ENCODE results near the gene PBX1.

The PBX1 gene

DNA sequence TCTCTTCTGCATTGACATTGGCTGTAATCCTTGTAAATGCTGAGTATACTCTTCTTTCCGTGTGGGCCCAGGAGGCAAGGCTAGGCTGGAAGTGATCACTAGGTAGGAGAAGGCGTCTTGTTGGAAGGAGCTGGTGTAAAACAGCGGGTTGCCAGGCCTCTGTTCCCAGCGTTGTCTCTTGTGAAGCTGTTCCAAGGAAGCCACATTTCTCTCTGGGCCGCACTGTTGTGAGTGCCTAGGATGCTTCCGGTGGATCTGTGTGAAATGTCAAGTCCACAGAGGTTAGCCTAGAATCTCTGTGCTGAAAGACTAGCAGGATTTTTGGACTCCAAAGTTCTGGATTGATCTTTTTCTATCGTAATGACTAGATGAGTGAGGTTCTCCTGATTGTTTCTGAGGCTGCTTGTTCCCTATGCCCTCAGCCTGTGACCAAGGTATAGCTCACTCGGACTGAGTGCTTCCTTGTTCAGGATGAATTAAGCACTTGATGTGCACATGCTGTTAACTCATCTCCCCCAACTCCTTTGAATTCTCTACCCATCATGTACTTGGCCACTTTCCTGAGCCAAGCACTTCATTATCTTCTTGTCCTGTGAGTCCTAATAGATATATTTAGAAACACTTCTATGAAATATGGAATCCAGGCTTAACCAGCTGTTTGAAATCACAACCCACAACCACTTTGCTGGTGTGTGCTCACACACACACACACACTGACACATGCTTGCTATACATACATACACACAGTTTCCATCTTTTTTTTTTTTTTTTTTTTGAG, 63.3 kb downstream of the PBX1 start:
- no peak for DNase-seq

DNA sequence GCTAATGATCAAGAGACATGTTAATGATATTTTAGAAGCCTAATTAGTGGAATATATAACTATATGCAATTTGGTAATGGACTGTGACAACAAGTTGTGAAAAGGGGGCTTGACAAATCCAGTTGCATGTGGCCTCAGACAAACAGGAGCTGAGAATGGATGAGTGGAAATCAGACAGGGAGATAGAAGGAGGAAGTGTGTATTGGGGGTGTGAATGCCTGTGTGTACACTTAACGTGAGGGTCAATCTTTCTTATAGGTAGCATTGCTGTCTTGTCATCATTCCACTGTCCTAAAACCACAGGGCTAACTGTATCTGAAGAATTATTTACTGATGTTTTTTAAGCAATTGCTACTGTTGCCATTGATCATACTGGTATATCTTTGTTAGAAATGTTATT, 64.8 kb downstream of the PBX1 start:
- no peak for DNase-seq

DNA sequence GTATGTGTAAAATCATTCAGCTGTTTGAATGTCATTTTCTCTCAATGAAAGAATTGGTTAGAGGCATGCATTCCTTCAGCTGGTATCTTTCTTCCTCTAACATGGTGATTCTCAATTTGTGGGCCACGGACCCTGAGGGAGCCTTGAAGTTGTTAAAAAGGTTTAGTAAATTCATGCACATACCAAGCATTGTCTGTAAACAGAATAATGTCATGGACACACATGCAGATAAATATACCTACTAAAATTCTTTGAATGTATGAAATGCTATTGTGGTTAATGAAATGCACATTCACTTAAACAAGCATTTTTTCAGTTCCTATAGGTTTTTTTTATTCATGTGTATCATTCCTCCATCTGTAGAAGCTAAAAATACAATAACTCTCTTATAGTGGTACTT, 65.4 kb downstream of the PBX1 start:
- no peak for DNase-seq

DNA sequence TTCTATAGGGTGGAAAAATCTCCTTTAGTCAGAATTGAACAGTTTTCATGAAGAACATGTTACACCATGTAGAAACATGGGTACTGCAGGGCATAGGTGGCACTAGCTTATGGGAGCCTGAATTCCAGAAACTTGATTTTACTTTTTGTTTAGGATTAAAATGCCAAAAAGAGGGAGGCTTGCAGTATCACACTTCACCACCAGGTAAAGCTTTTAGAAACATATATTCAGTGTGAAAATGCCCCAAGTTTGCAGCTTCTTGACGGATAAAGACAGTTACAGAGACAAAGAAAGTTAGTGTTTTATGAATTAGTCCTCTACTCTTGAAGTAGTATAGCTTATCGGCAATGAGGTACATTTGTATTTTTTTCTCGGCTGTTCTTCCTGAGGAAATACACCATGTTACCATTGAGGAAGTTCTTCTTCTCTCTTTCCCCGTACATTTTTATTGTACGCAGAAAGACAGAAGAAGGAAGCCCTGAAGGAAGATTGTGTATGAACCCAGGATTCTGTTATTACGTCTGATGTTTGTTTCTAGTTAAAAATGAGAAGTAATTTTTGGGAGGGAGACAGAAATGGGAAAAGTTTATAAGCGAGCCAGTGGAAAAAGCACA, 66.1 kb downstream of the PBX1 start:
- DNase-seq: no peak

DNA sequence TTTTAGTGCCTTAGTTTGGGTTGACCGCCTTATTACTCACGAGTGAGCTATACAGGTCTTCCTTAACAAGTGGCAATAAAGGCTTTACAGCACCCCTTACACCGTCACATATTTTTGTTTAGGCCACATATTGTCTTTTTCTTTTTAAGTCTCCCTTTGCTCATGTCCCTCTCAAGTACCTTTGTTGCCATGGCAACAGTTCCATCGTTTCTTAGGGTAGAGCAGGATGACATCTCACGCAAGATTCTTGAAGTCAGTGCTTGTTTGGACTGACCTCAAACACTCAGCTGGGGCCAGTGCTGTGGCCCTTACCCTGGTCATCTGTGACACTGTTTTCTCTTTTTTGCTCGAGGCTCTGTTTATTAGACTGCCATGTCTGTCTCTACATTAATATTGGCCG, 69.8 kb downstream of the PBX1 start:
- no peak for DNase-seq

DNA sequence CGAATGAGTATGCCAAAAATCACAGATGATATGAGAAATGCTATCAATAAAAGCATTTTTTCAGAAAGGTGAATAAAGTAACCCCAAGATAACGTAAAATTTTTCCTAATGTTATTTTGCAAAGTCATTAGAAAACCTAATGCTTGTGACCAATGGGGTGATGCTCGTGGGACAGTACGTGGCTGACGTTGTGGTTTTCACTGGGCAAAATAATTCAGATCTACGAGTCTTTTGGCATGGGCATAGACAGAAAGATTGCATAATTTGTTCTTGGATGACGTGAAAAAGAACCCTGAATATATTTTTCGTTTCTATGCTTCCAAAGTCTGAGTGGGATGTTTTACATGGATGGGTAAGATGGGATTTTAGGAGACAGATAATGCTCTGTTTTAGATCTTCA, 71.0 kb downstream of the PBX1 start:
- DNase-seq: no peak

DNA sequence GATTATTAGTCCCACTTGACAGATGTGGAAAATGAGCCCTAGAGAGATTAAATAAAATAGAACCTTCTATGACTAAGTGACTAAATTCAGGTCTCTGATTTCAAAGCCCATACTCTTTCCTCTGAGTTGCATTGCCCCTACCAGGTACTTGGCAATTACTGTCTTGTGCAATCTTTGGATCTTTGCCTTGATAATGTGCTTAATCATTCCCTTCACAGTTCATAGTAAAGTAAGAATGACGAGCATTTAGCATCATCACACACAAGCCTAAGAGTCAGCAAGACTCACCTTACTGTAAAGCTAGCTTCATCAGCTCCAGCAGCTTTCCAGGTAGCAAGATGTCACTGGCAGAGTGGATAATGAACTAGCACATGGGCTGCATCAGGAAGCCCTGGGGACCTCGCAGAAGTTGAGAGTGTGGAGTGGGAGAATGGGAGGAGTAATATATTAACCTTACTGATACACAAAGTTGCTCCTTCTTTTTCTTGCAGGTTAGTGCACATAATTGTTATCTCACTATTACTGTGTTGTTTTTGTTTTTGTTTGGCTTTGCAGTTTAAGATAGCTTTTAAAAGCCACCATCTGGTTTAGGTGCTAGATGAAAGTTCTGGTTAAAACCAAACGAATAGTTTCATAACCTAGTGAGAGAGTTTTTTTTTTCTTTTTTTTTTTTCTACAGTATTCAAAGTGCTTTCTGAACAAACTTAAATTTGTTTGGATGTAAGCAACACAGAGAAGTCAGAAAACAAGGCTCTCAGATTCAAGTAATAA, 71.8 kb downstream of the PBX1 start:
- DNase-seq: no peak

DNA sequence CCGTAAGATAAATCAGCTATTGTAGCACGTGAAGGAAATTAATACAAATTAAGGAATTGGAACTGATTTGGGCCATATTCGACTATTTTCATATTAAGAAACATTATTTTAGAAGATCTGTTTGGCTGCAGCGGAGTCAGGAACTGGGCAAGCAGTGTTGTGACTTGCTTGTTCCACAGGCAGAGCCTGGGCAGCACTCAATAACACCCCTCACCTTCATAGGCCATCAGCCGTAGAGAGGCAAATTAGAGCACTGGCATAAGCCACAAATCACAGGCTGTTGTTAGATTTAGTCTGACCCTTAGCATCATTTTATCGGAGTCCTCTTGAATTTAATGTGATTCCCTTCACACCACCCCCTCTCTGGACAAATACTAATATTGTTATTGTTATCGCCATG, 72.8 kb downstream of the PBX1 start:
- DNase-seq: no peak

DNA sequence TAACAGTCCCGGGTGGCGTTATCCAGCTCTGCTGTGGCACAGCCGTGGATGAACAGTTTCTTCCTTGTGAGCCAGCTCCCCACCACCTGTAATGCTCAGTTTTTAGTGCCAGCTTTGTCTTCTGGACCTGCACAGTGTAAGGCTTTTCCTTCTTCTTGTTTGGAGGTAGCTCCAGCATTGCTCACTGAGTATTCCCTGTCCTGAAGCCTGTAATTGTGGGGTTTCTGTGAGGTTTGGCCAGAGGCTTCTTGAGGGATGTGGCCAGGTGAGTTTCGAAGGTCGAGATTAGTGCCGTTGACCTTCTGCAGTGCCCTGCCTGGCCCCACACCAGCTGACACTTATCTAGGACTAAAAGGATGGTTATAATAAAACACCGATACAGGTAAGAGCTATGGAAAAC, 75.0 kb downstream of the PBX1 start:
- DNase-seq: no peak

DNA sequence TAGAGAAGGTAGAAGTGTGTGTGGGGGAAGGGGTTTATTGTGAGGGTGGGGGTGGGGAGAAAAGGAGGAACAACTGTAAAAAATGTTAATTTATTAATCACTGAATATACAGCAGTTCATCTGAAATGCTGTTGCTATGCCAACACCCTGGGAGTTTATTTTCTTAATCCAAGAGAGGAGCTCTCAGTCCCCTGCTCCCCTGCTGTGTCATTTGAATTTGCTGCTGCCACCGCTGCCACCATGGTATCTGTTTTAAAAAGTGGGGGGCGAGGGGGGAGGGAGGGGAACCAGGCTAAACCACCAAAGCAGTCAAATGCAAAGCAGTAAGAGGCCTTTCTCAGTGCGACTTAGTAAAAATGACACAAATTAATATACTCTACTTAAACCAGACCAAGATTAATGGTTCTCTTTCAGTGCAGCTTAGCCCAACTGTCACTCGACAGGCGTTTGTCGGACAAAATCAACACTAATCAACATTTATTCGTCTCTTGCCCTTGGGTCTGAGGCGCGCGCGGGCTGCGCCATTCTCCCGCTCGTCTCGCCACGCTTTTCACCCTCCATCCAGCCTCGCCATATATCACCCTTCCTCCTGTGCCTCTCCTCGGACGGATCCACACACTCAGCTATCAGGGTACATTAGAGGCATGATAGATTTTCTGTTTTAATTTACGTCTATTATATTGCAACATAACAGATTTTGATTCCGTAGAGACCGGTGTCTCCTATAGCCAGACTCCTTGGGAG, 76.2 kb downstream of the PBX1 start:
- no peak for DNase-seq

DNA sequence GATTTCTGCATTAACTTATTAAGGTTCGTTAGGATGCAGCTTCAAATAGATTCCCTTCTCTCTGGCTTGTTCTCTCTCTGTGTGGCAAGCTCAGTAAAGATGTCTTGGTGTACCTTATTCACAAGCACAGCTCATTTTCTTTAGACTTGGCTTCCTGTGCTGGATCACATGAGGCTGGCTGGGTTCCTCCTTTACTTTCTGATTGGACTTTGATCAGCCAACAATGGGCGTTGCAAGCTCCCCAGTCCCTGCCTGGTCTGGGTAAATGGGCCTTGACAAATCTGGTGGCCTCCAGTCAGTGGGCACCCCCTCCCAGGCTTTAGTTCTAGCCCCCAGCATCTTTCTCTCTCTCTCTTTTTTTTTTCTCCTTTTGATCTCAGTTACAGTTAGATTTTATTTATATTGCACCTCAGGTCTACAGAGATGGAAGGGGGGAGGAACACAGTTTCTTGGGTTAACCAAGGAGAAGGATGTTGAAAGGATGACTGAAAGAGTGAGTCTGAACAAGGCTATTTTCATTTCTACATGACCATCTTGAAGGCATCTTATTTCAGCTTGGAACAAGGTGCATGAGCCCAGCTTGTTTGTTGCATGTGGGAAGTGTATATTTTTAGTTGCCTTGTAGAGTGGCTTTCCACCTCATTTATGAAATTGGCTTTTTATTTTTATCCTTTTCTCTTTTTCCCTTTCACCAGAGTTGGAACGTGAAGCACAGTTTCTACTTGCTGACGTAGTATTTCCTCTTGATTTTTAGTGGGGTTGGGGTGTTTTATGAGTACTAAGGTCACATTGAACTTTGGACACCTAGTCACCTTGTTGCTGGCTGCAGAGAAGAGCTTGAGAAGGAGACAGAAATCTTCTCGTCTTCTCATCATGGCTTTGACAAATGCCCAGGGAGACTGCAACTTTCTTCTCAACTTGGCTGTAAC, 77.1 kb downstream of the PBX1 start:
- no peak for DNase-seq

DNA sequence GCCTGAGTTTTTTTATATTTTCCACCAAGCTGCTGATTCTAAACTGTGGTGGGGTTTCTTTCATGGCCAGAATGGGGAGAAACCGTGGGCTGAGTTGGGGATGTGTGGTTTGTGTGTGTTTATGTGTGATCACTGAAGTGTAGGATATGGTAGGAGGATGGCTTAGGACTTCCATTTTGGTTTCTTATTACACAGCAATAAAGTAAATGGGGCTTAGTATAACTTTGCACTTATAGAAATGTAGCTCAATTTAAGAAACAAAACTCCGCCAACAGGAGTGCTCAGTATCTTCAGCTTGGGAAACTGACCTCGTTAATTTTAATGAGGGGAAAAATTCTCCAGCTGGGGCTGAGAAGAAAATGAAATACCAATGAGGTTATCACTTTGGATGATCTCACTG, 77.8 kb downstream of the PBX1 start:
- no peak for DNase-seq

DNA sequence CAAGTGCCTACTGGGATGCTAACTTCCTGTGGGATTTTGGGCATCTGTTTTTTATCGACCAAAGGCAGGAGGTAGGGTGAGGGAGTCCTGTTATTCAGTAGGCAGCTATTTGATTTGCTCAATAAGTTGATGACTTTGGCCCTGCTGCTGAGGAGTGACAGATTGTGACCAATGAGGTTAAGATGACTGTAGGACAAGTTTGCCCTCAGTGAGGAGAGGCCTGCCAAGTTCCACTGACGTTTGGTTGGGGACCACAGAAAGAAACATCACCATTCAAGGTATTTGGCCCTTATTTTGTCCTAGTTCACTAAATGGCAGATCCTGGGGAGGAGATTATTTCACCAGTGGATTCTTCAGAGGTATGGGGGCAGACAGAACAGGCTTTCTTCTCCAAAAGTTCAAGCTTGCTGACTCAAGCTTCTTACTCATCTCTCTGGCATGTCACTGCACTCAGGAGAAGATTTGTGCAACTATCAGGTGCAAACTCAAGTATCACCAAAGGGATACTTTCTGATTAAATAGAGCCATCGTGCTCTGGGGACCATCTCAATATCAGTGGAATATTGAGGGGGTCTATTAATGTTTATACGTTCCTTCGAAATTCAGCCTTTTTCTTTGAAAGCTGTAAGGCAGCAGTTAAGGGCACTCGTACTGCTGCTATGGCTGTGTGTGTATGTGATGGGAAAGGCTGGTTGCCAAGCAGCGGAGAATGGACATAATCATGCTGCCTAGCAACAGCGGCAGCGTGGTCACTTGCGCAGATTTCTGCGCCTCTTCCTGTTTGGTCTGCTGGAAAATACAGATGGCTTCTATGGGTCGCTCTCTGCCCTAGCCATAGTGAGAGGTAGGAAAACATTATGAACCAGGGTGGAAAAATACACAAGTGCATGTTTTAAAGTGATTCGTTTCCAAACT, 78.7 kb downstream of the PBX1 start:
- no peak for DNase-seq

DNA sequence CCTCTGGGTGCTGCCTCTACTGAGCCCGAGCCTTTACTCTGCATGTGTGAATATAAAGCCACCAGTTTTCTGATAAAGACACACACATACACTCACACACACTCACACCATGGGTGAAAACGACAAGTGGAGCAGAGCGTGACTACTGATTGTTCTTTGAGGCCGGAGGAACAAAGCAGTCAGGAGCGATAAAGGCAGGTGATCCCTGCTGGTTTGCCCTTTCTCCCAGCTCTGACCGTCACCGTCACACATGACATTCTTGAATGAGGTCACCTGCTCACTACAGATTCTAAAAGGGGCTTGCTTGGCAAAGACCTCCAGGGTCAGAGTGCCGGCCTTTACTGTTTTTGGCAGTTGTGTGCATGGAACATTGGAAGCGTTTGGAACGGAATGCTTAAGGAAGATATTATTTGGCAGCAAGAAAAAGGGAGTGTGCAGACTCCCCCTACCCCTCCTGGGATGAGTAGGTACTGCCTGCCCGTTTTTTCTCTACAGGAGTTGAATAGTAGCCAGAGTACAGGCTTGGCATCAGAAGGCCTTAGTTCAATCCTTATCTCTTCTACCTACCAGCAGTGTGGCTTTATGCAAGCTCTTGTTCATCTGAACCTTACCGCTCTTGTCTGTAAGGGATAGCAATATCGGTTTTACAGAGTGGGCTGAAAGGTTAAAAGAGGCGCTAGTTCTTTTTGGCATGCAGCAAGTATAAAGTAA, 79.7 kb downstream of the PBX1 start:
- DNase-seq: no peak

DNA sequence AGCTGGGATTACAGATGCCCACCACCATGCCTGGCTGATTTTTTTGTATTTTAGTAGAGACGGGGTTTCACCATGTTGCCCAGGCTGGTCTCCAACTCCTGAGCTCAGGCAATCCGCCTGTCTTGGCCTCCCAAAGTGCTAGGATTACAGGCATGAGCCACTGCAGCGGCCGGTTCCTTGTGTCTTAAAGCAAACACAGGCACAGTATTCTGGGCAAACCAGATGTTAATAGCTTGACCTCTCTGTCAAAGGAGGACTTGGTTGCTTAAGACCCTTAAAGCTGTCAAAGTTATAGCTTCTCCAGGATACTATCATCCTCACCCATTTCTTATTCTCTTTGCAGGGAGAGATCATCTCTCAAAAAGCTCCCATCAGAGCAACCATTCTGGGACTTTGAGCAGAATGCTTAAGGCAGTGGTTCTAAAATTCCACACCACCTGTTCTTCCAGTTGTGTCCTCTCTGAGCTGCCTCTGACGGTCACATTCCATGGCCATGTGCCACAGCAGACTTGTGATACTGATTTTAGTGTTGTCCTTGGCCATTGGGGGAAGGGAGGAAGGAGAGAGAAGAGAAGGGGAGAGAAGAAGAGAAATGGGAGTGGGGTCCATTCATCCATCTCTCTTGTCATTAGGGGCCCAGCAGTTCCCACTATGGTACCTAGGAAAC, 81.8 kb downstream of the PBX1 start:
- DNase-seq: no peak

DNA sequence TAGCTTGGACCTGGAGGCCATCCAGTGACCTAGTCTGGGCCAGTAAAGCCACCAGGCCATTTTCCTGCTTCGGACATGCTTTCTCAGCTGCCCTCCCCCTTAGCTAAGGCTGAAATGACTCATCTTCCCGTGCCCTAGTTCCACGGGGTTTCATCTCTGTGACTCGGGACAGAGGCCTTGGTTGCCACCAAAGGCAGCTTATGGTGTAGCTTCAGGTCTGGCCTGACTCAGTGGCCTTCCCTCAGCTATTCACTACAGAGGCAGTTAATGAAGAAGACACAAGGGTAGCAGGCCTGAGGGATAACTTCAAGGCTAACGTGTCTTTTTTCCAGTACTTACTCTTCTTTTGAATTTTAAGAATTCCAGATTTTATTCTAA, 82.4 kb downstream of the PBX1 start:
- no peak for DNase-seq

DNA sequence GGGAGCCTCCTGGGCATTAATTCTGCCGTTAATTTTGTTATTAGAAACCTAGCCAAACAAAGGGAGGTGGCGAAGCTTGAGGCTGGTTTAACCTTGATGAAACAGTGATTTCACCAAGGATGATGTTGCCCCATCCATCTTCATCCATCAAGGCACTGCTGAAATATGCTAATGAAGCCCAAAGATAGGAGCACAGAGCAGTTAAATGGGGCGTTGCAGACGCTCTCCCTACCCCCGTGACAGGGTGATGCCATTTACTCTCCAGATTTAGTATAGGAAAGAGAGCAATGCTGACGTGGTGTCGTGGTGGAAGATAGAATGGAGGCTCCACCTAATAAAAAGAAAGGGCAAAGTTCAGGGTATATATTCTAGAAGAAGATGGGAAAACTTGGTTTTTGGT, 84.0 kb downstream of the PBX1 start:
- DNase-seq: no peak

DNA sequence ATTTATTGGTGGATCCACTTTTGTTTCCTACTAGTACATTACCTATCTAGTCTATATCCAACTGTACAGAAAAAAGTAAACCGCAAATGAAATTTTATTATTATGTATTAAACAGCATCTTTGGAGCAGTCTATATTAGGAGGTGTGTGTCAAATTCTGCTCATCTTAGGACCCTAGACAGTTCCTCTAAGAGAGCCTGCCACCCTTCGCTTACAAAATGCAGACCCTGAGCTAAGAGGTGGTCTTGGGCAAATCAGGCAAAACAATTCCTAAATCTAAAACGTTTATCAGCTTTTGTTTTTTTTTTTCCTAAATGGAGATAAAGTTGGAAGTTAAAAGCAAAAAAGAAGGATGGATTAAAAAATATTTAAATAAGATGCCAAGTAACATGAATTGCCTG, 85.3 kb downstream of the PBX1 start:
- DNase-seq: no peak

DNA sequence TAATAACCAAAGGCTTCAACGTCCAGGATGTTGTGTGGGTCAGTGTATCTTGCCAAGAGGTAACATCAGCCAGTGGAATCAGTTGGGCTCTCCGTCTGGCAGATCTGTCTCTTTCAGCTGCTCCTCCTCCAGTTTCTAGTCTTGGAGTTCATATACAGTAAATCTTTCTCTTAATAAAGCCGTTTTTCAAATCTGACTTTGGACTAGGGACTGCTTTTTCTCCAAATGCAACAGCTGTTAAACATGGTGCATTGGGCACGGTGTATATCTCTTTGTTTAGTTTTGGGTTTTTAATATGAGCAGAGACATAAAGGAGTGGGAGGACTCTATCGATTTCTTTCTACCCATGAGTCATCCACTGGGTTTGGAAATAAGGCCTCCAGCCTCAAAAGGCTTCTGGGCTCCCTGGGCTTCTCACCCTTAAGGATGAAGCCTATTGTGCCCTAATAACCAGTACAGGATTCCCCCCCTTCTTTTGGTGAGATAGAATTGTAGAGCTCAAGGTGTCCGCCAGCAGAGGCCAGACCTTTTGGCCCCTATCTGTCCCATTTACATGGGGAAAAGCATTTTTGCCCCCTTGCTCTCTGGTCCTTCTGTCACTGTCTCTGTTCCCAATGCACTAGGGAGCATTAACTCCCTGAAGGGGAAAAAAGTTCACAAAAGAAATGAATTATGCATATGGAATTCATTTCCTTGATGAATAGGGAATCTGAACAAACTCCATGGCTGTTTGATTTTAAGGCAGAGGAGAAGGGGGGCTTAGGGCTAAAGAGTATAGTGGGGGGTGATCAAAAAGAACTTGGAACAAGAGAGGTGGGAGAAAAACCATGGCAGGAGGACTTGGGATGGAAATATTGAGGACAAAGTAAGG, 86.0 kb downstream of the PBX1 start:
- no peak for DNase-seq
